H9 (cell line): ENCODE measurements around the gene SELENOM. TPM values are rescaled to one million over a fixed set of nuclear protein-coding genes. Genes with fewer than 3 reads are reported as not detected.

ENCODE experiments used
- DNase-seq: peaks from one replicate; pipeline ENCODE4 v3.0.0-alpha.2; 2017
- H2AFZ ChIP-seq: one replicate; pipeline ENCODE4 v1.6.1; 2013; ENCODE audit warnings: mild to moderate bottlenecking, low read length, control low read depth, moderate library complexity
- H2AK5ac ChIP-seq: 2 replicates; pipeline ENCODE4 v1.6.1; 2013; ENCODE audit warnings: low read length, control low read depth, mixed read lengths; ENCODE audit not compliant: insufficient read length
- H2BK120ac ChIP-seq: one replicate; pipeline ENCODE4 v1.6.1; 2013; ENCODE audit warnings: low read depth, mild to moderate bottlenecking, low read length, control low read depth, inconsistent platforms; ENCODE audit not compliant: poor library complexity, severe bottlenecking
- H2BK12ac ChIP-seq: 2 replicates; pipeline ENCODE4 v1.6.1; 2013; ENCODE audit warnings: low read length, control low read depth, mixed read lengths, low read depth; ENCODE audit not compliant: insufficient read length
- H2BK15ac ChIP-seq: 2 replicates; pipeline ENCODE4 v1.6.1; 2013; ENCODE audit warnings: low read depth, low read length, control low read depth
- H2BK20ac ChIP-seq: one replicate; pipeline ENCODE4 v1.6.1; 2013; ENCODE audit warnings: low read depth, mild to moderate bottlenecking, low read length, control low read depth, inconsistent platforms; ENCODE audit not compliant: poor library complexity, severe bottlenecking
- H2BK5ac ChIP-seq: 2 replicates; pipeline ENCODE4 v1.6.1; 2013; ENCODE audit warnings: low read length, control low read depth, mixed read lengths; ENCODE audit not compliant: insufficient read length
- H3K14ac ChIP-seq: 2 replicates; pipeline ENCODE4 v1.6.1; 2013; ENCODE audit warnings: low read length, control low read depth; ENCODE audit not compliant: insufficient read depth
- H3K18ac ChIP-seq: 2 replicates; pipeline ENCODE4 v1.6.1; 2013; ENCODE audit warnings: low read depth, mild to moderate bottlenecking, mixed read lengths, low read length, control low read depth; ENCODE audit not compliant: insufficient read length
- H3K23ac ChIP-seq: 2 replicates; pipeline ENCODE4 v1.6.1; 2013; ENCODE audit warnings: low read length, control low read depth, mixed read lengths, low read depth; ENCODE audit not compliant: insufficient read length
- H3K23me2 ChIP-seq: 2 replicates; pipeline ENCODE4 v1.6.1; 2013; ENCODE audit warnings: low read depth, mild to moderate bottlenecking, mixed read lengths, low read length, control low read depth; ENCODE audit not compliant: insufficient read length, poor library complexity, severe bottlenecking
- H3K27ac ChIP-seq: 2 replicates; pipeline ENCODE4 v1.5.1; 2013; ENCODE audit warnings: low read length, control low read depth, mixed read lengths, low read depth; ENCODE audit not compliant: insufficient read length
- H3K27me3 ChIP-seq: 2 replicates; pipeline ENCODE4 v1.6.1; 2013; ENCODE audit warnings: low read length, control low read depth, inconsistent platforms; ENCODE audit not compliant: insufficient read depth
- H3K4ac ChIP-seq: 2 replicates; pipeline ENCODE4 v1.6.1; 2013; ENCODE audit warnings: low read depth, mild to moderate bottlenecking, control low read depth, inconsistent platforms, low read length, moderate library complexity
- H3K4me1 ChIP-seq: 2 replicates; pipeline ENCODE4 v1.6.1; 2013; ENCODE audit warnings: low read length, control low read depth, inconsistent platforms; ENCODE audit not compliant: insufficient read depth
- H3K4me2 ChIP-seq: 2 replicates; pipeline ENCODE4 v1.6.1; 2013; ENCODE audit warnings: low read length, control low read depth, mixed read lengths; ENCODE audit not compliant: insufficient read length, insufficient read depth
- H3K56ac ChIP-seq: 2 replicates; pipeline ENCODE4 v1.6.1; 2013; ENCODE audit warnings: low read depth, mild to moderate bottlenecking, mixed read lengths, low read length, control low read depth; ENCODE audit not compliant: insufficient read length
- H3K79me1 ChIP-seq: 2 replicates; pipeline ENCODE4 v1.6.1; 2013; ENCODE audit warnings: low read depth, mild to moderate bottlenecking, moderate library complexity, low read length, control low read depth, inconsistent platforms; ENCODE audit not compliant: insufficient read depth, poor library complexity, severe bottlenecking
- H3K79me2 ChIP-seq: 2 replicates; pipeline ENCODE4 v1.6.1; 2013; ENCODE audit warnings: low read length, control low read depth, inconsistent platforms; ENCODE audit not compliant: insufficient read depth
- H3K9ac ChIP-seq: 2 replicates; pipeline ENCODE4 v1.6.1; 2013; ENCODE audit warnings: low read length, control low read depth, mixed read lengths; ENCODE audit not compliant: insufficient read length; ENCODE audit errors: extremely low read depth
- H3K9me3 ChIP-seq: one replicate; pipeline ENCODE4 v1.6.1; 2013; ENCODE audit warnings: low read depth, low read length, inconsistent platforms; ENCODE audit not compliant: control insufficient read depth
- H3T11ph ChIP-seq: one replicate; pipeline ENCODE4 v1.6.1; 2013; ENCODE audit warnings: mild to moderate bottlenecking, low read length, control low read depth, inconsistent platforms
- H4K20me1 ChIP-seq: one replicate; pipeline ENCODE4 v1.6.1; 2013; ENCODE audit not compliant: control insufficient read depth, insufficient read length, insufficient read depth
- H4K5ac ChIP-seq: 2 replicates; pipeline ENCODE4 v1.6.1; 2013; ENCODE audit warnings: low read depth, mild to moderate bottlenecking, mixed read lengths, low read length, control low read depth; ENCODE audit not compliant: insufficient read length
- H4K8ac ChIP-seq: replicated peaks from 2 replicates; pipeline ENCODE4 v1.6.1; 2013; ENCODE audit warnings: low read length, control low read depth, mixed read lengths, low read depth; ENCODE audit not compliant: insufficient read length
- H4K91ac ChIP-seq: 2 replicates; pipeline ENCODE4 v1.6.1; 2013; ENCODE audit warnings: low read depth, mild to moderate bottlenecking, moderate library complexity, mixed read lengths, low read length, control low read depth; ENCODE audit not compliant: insufficient read length
- H3K27ac Mint-ChIP-seq, 3 experiments: 2 replicates in 2 of 3; 3 replicates in 1 of 3; pipeline ENCODE4 v1.8.0; 2020 to 2021; ENCODE audit warnings: mixed read lengths in 3 of 3, mild to moderate bottlenecking in 1 of 3, moderate library complexity in 1 of 3
- H3K27me3 Mint-ChIP-seq: 2 replicates; pipeline ENCODE4 v1.8.0; 2021; ENCODE audit warnings: low read depth, mild to moderate bottlenecking, moderate library complexity, mixed read lengths
- H3K36me3 Mint-ChIP-seq, 3 experiments: 2 replicates in 2 of 3; 3 replicates in 1 of 3; pipeline ENCODE4 v1.8.0; 2020 to 2021; ENCODE audit warnings: low read depth in 3 of 3, mixed read lengths in 3 of 3; ENCODE audit not compliant: insufficient read depth in 1 of 3
- H3K4me1 Mint-ChIP-seq, 2 experiments: 2 replicates each; pipeline ENCODE4 v1.8.0; 2020; ENCODE audit warnings: mixed read lengths in 2 of 2
- H3K4me3 Mint-ChIP-seq, 2 experiments: 2 replicates in 1 of 2; 3 replicates in 1 of 2; pipeline ENCODE4 v1.8.0; 2020 to 2021; ENCODE audit warnings: mild to moderate bottlenecking in 2 of 2, mixed read lengths in 2 of 2, moderate library complexity in 1 of 2
- H3K9me3 Mint-ChIP-seq, 2 experiments: 2 replicates in 1 of 2; 3 replicates in 1 of 2; pipeline ENCODE4 v1.8.0; 2020; ENCODE audit warnings: mild to moderate bottlenecking in 2 of 2, mixed read lengths in 2 of 2, moderate library complexity in 1 of 2
- CTCF ChIP-seq: fragments of 200-600 bp; sonication (generic); conservative IDR thresholded peaks from 3 replicates; pipeline ENCODE4 v1.8.0; 2021; ENCODE audit warnings: antibody characterized with exemption, mild to moderate bottlenecking
- WGBS: extraction: QIAGEN DNeasy Blood & Tissue Kit; methylation state at CpG from one replicate; pipeline ENCODE4 v1.1.7; 2013; ENCODE audit warnings: missing lambda C conversion rate, low lambda C conversion rate, mixed read lengths; ENCODE audit not compliant: insufficient read length; ENCODE audit errors: extremely low coverage; 5-methylcytosine and 5-hydroxymethylcytosine counted together
- total RNA-seq: library from RNA; stranded (reverse); gene quantifications from 2 replicates; pipeline ENCODE4 v1.2.1, GENCODE V29; 2021

SELENOM gene
- total RNA-seq, 1 experiment from 2014 or later, result 18.6 TPM

GRCh38 chr22:31126128-31126868 is 18.9 kb upstream of the SELENOM start:
- no CpG with 5 or more reads among the region's 22 CpGs for WGBS
- DNase-seq, result peak; percentile 42
- H3K4me3 Mint-ChIP-seq, result no peak overlapping the region

More at GRCh38 chr22:31126128-31126868, 18.9 kb upstream of the SELENOM start:
- no peak overlapping the region for H3K18ac ChIP-seq
- no peak overlapping the region for H3T11ph ChIP-seq
- no peak overlapping the region for H2BK5ac ChIP-seq
- H3K4me1 ChIP-seq, result peaks cover 5% of the 10 kb centered on the region; the same call in 1 of the 2 replicates
- no peak overlapping the region for H2AFZ ChIP-seq
- no peak overlapping the region for H2BK15ac ChIP-seq
- Mint-ChIP-seq H3K9me3 (no peaks in the 10 kb centered on the region), H3K27ac (no peak overlapping the region), H3K4me1 (peaks cover 22 to 36% of the 10 kb centered on the region in 2 experiments), H3K27me3 (peaks cover 6% of the 10 kb centered on the region), H3K36me3 (no peaks in the 10 kb centered on the region)
- no peaks in the 10 kb centered on the region for H4K20me1 ChIP-seq
- H3K23me2 ChIP-seq, result no peaks in the 10 kb centered on the region
- H2AK5ac ChIP-seq, result no peak overlapping the region
- H4K91ac ChIP-seq, result no peak overlapping the region
- no peaks in the 10 kb centered on the region for H3K79me1 ChIP-seq
- no peak overlapping the region for H2BK20ac ChIP-seq
- H3K14ac ChIP-seq, result no peak overlapping the region; the same call in 1 of the 2 replicates
- TF ChIP-seq CTCF, result no peak
- H4K5ac ChIP-seq, result no peak overlapping the region
- no peak overlapping the region for H3K56ac ChIP-seq
- no peak overlapping the region for H2BK120ac ChIP-seq
- H3K27me3 ChIP-seq, result no peaks in the 10 kb centered on the region
- no peak overlapping the region for H3K9ac ChIP-seq
- H3K9me3 ChIP-seq, result no peaks in the 10 kb centered on the region
- H4K8ac ChIP-seq, result no peak overlapping the region
- H3K4ac ChIP-seq, result no peak overlapping the region
- H3K4me2 ChIP-seq, result no peak overlapping the region
- H2BK12ac ChIP-seq, result no peak overlapping the region
- no peak overlapping the region for H3K27ac ChIP-seq
- no peak overlapping the region for H3K23ac ChIP-seq
- no peaks in the 10 kb centered on the region for H3K79me2 ChIP-seq
